HepG2 (cell line): Measurements from ENCODE around the gene PBLD. TPM values are rescaled to one million over a fixed set of nuclear protein-coding genes. Genes with fewer than 3 reads are reported as not detected.

ENCODE experiments used
- ATAC-seq: fragments of 200-7000 bp; cut with Tn5 transposase; 3 replicates; pipeline ENCODE4 v1.9.1; 2020; ENCODE audit warnings: mild to moderate bottlenecking, moderate library complexity
- BruUV-seq: library from RNA; stranded (reverse); fragments of 400-500 nt; replicated peaks from 2 replicates; lab custom pipeline; 2021; lab: Mats Ljungman, UMichigan
- CTCF ChIA-PET: fragments of 300-600 bp; formaldehyde crosslinking; extraction: SDS; loops from one replicate; lab custom pipeline; 2021; ENCODE audit warnings: low total read pairs, inconsistent platforms, low intra/inter-chr PET ratio; lab: Yijun Ruan, JAX
- POLR2A ChIA-PET: fragments of 350-600 bp; sonication (Branson Sonifier 250); formaldehyde crosslinking; loops from one replicate; lab custom pipeline; 2020; ENCODE audit warnings: antibody characterized with exemption, inconsistent platforms; lab: Yijun Ruan, JAX
- DNase-seq: peaks from one replicate; pipeline ENCODE4 v3.0.0-alpha.2; 2015; ENCODE audit warnings: low spot score
- FAIRE-seq: peaks from 3 replicates; lab custom pipeline; 2011; peaks lifted over from hg19 to GRCh38; lab: Jason Lieb, UNC
- H2AFZ ChIP-seq: one replicate; pipeline ENCODE4 v1.6.1; 2011; ENCODE audit warnings: low read length, inconsistent platforms
- H3K27ac ChIP-seq: fragments of 300-600 bp; 3 replicates; pipeline ENCODE4 v1.8.0; 2011; ENCODE audit warnings: mixed run types, mild to moderate bottlenecking, mixed read lengths, low read length, inconsistent platforms; ENCODE audit not compliant: insufficient read depth; ENCODE audit errors: extremely low read length
- H3K27me3 ChIP-seq, 2 experiments: fragments of 200-600 bp in 1 of 2; 2 replicates in 1 of 2; 3 replicates in 1 of 2; pipeline versions ENCODE4 v1.6.0 to v1.8.0; 2011; ENCODE audit warnings: low read length in 2 of 2, mild to moderate bottlenecking in 2 of 2, moderate library complexity in 2 of 2, inconsistent platforms in 1 of 2; ENCODE audit not compliant: insufficient read depth in 2 of 2, control insufficient read depth in 1 of 2
- H3K36me3 ChIP-seq, 2 experiments: fragments of 200-600 bp in 1 of 2; replicated peaks in 1 of 2; 2 replicates in 1 of 2; 3 replicates in 1 of 2; pipeline versions ENCODE4 v1.5.1 to v1.8.0; 2011; ENCODE audit warnings: low read length in 2 of 2, inconsistent platforms in 1 of 2; ENCODE audit not compliant: insufficient read depth in 2 of 2, control insufficient read depth in 1 of 2
- H3K4me1 ChIP-seq: 2 replicates; pipeline ENCODE4 v1.5.1; 2012; ENCODE audit warnings: low read length, inconsistent platforms; ENCODE audit not compliant: insufficient read depth
- H3K4me2 ChIP-seq: 2 replicates; pipeline ENCODE4 v1.6.0; 2011; ENCODE audit warnings: low read depth, low read length, inconsistent platforms
- H3K4me3 ChIP-seq, 3 experiments: fragments of 200-600 bp in 1 of 3; sonication (generic), shearing (Covaris generic) in 1 of 3; replicated peaks in 1 of 3; 2 replicates each; pipeline ENCODE4 v1.5.1; 2011 to 2016; ENCODE audit warnings: low read length in 3 of 3, inconsistent platforms in 2 of 3, low read depth in 2 of 3, mild to moderate bottlenecking in 2 of 3, control low read depth in 1 of 3, mixed read lengths in 1 of 3; ENCODE audit not compliant: insufficient read depth in 1 of 3
- H3K79me2 ChIP-seq: one replicate; pipeline ENCODE4 v1.6.1; 2011; ENCODE audit warnings: low read length, inconsistent platforms; ENCODE audit not compliant: insufficient read depth
- H3K9ac ChIP-seq: 2 replicates; pipeline ENCODE4 v1.6.0; 2011; ENCODE audit warnings: mild to moderate bottlenecking, low read depth, low read length, inconsistent platforms; ENCODE audit not compliant: insufficient read depth
- H3K9me3 ChIP-seq: 2 replicates; pipeline ENCODE4 v1.5.1; 2012; ENCODE audit warnings: mild to moderate bottlenecking, low read length
- H4K20me1 ChIP-seq: 2 replicates; pipeline ENCODE4 v1.6.0; 2011; ENCODE audit warnings: inconsistent platforms, mild to moderate bottlenecking, low read length, moderate library complexity; ENCODE audit not compliant: insufficient read depth
- ASH2L ChIP-seq: fragments of 300-600, 200-600 bp; sonication (generic); IDR thresholded peaks from 2 replicates; pipeline ENCODE4 v1.7.0; 2017; ENCODE audit warnings: low read depth, mild to moderate bottlenecking, moderate library complexity, mixed read lengths, low read length; ENCODE audit not compliant: insufficient read length
- FIP1L1 ChIP-seq: fragments of 200-400 bp; formaldehyde crosslinking; IDR thresholded peaks from 2 replicates; pipeline ENCODE4 v1.6.1; 2018; ENCODE audit warnings: low read depth, mild to moderate bottlenecking, low read length, moderate library complexity, borderline replicate concordance; ENCODE audit not compliant: insufficient read depth
- HNF4A ChIP-seq: sonication (generic); formaldehyde crosslinking; IDR thresholded peaks from 2 replicates; pipeline ENCODE4 v1.4.0; 2020; ENCODE audit warnings: missing genetic modification reagents
- PAXIP1 ChIP-seq: sonication (generic); formaldehyde crosslinking; conservative IDR thresholded peaks from 2 replicates; pipeline ENCODE4 v1.4.0; 2020; ENCODE audit warnings: mild to moderate bottlenecking, missing genetic modification reagents, moderate library complexity
- TFAP4 ChIP-seq: sonication (generic); IDR thresholded peaks from 2 replicates; pipeline ENCODE4 v1.6.1; 2016; ENCODE audit warnings: low read depth, borderline replicate concordance
- ZNF10 ChIP-seq: sonication (generic); formaldehyde crosslinking; IDR thresholded peaks from 2 replicates; pipeline ENCODE4 v1.4.0; 2020; ENCODE audit warnings: mild to moderate bottlenecking, low read depth, missing genetic modification reagents, borderline replicate concordance
- ZNF333 ChIP-seq: sonication (generic); formaldehyde crosslinking; IDR thresholded peaks from 2 replicates; pipeline ENCODE4 v1.4.0; 2020; ENCODE audit warnings: mild to moderate bottlenecking, missing genetic modification reagents, borderline replicate concordance
- ZNF383 ChIP-seq: sonication (generic); formaldehyde crosslinking; IDR thresholded peaks from 2 replicates; pipeline ENCODE4 v1.4.0; 2020; ENCODE audit warnings: missing genetic modification reagents, mild to moderate bottlenecking, borderline replicate concordance
- WGBS: methylation state at CpG from one replicate; pipeline ENCODE4 v1.1.6; 2017; ENCODE audit warnings: low lambda C conversion rate; 5-methylcytosine and 5-hydroxymethylcytosine counted together
- in situ Hi-C: cut with HindIII; loops from 2 replicates; pipeline ENCODE4 v1.10.0; 2017; ENCODE audit warnings: low pct_unique_long_range_greater_than_20kb; ENCODE audit not compliant: extremely low pct_ligation_motif_present
- intact Hi-C: fragments of 100-400 bp; cut with micrococcal nuclease; formaldehyde crosslinking; loops from one replicate; pipeline ENCODE4 v1.10.0; 2022; ENCODE audit not compliant: unreplicated experiment
- polyA plus RNA-seq, 8 experiments: library from polyadenylated mRNA; depleted of rRNA in 3 of 8; stranded (reverse) in 7 of 8; unstranded in 1 of 8; fragments of >200 nt; fragmentation: Illumina TruSeq in 4 of 8; extraction: Trizol in 4 of 8; gene quantifications; 2 replicates each; pipeline versions ENCODE4 v1.2.1 to v1.2.3, GENCODE V29; 2011 to 2016; ENCODE audit warnings: low read depth in 4 of 8, missing spikeins in 1 of 8, mixed read lengths in 1 of 8; ENCODE audit not compliant: insufficient read depth in 1 of 8
- total RNA-seq, 5 experiments: library from RNA; depleted of rRNA; stranded (reverse); fragments of >200 nt; fragmentation: Illumina TruSeq; extraction: Trizol; gene quantifications; 2 replicates each; pipeline ENCODE4 v1.2.3, GENCODE V29; 2016; ENCODE audit warnings: low read depth in 1 of 5
- TF ChIP-seq, protein P1 (sequence below): sonication (generic); formaldehyde crosslinking; IDR thresholded peaks from 2 replicates; pipeline ENCODE4 v1.8.1; 2023; ENCODE audit warnings: mild to moderate bottlenecking, missing genetic modification reagents
- TF ChIP-seq, protein P2 (sequence below): sonication (generic); formaldehyde crosslinking; IDR thresholded peaks from 2 replicates; pipeline ENCODE4 v1.9.0; 2021; ENCODE audit warnings: missing genetic modification reagents, borderline replicate concordance
- TF ChIP-seq, protein P3 (sequence below): sonication (generic); formaldehyde crosslinking; IDR thresholded peaks from 2 replicates; pipeline ENCODE4 v1.9.0; 2021; ENCODE audit warnings: missing genetic modification reagents, borderline replicate concordance

The PBLD gene
- total and polyA plus RNA-seq, 2 of the 13 experiments (the other 11 are each of a cell fraction or from before 2014, with no cell fraction given), result 0.42 to 3.1 TPM

DNA sequence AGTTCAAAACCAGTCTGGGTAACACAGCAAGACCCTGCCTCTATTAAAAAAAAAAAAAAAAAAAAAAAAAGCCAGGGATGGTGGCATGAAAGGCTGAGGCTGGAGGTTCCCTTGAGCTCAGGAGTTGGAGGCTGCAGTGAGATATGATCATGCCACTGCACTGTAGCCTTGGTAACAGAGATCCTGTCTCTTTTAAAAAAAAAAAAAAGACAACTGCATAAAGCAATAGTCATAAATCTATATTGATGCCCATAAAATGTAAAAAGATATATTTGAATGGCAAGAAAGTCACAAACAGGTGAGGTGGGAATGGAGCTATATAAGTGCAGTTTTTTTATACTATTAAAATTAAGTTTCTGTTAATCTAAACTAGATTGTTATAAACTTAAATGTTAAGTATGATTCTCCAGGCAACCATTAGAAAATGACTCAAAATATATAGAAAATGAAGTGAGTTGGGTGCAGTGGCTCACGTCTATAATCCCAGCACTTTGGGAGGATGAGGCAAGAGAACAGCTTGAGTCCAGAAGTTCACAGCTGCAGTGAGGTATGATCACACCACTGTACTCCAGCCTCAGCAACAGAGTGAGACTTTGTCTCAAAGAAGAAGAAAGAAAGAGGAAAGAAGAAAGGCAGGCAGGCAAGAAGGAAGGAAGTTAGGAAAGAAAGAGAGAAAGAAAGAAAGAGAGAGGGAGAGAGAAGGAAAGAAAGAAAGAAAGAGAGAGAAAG, 14.2 kb downstream of the PBLD start:
- H2AFZ ChIP-seq, result no peak overlapping the region
- no peaks in the 10 kb centered on the region for H3K27me3 ChIP-seq
- H3K4me1 ChIP-seq, result peaks cover 15% of the 10 kb centered on the region
- DNase-seq, result peak; percentile 41
- peak overlapping the region; percentile 41 for H3K27ac ChIP-seq
- in situ Hi-C loops (loop anchor here (25.0 kb wide), 1 partner anchor 456 kb away; no protein-coding TSS in a partner anchor), intact Hi-C loops (no loop called here)
- H3K9ac ChIP-seq, result no peak overlapping the region
- BruUV-seq, result no TSS peak
- POLR2A ChIA-PET, result interaction anchor here (2.2 kb wide), 1 partner anchor 13 kb away, joined by 6 read pairs; the partner anchor contains the start of gene HNRNPH3
- no peaks in the 10 kb centered on the region for H3K36me3 ChIP-seq
- no peaks in the 10 kb centered on the region for H4K20me1 ChIP-seq
- FAIRE-seq, result peak; percentile 30
- no peak overlapping the region for H3K4me2 ChIP-seq
- H3K4me3 ChIP-seq, result no peak overlapping the region
- ATAC-seq, result peak; percentile 97
- H3K9me3 ChIP-seq, result peaks cover 14% of the 10 kb centered on the region
- 4% methylated on average over 1 of the region's 1 CpG for WGBS
- H3K79me2 ChIP-seq, result no peaks in the 10 kb centered on the region
- CTCF ChIA-PET, result no interaction called here
- no peak for TF ChIP-seq ZNF383 (CRISPR knock-in tag)
- TF ChIP-seq HNF4A (CRISPR knock-in tag), result peak; percentile 77
- TF ChIP-seq, protein P1, sequence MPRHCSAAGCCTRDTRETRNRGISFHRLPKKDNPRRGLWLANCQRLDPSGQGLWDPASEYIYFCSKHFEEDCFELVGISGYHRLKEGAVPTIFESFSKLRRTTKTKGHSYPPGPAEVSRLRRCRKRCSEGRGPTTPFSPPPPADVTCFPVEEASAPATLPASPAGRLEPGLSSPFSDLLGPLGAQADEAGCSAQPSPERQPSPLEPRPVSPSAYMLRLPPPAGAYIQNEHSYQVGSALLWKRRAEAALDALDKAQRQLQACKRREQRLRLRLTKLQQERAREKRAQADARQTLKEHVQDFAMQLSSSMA (CRISPR knock-in tag), result no peak
- TF ChIP-seq, protein P2, sequence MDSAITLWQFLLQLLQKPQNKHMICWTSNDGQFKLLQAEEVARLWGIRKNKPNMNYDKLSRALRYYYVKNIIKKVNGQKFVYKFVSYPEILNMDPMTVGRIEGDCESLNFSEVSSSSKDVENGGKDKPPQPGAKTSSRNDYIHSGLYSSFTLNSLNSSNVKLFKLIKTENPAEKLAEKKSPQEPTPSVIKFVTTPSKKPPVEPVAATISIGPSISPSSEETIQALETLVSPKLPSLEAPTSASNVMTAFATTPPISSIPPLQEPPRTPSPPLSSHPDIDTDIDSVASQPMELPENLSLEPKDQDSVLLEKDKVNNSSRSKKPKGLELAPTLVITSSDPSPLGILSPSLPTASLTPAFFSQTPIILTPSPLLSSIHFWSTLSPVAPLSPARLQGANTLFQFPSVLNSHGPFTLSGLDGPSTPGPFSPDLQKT (CRISPR knock-in tag), result no peak
- TF ChIP-seq, protein P3, sequence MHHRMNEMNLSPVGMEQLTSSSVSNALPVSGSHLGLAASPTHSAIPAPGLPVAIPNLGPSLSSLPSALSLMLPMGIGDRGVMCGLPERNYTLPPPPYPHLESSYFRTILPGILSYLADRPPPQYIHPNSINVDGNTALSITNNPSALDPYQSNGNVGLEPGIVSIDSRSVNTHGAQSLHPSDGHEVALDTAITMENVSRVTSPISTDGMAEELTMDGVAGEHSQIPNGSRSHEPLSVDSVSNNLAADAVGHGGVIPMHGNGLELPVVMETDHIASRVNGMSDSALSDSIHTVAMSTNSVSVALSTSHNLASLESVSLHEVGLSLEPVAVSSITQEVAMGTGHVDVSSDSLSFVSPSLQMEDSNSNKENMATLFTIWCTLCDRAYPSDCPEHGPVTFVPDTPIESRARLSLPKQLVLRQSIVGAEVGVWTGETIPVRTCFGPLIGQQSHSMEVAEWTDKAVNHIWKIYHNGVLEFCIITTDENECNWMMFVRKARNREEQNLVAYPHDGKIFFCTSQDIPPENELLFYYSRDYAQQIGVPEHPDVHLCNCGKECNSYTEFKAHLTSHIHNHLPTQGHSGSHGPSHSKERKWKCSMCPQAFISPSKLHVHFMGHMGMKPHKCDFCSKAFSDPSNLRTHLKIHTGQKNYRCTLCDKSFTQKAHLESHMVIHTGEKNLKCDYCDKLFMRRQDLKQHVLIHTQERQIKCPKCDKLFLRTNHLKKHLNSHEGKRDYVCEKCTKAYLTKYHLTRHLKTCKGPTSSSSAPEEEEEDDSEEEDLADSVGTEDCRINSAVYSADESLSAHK, result no peak
- TF ChIP-seq PAXIP1 (CRISPR knock-in tag), result no peak
- TF ChIP-seq ZNF10 (CRISPR knock-in tag), result no peak
- TF ChIP-seq FIP1L1, result no peak
- TF ChIP-seq TFAP4, result 0 out of 2 replicates have a peak, but pooled peaks have one; percentile 10
- no peak for TF ChIP-seq ZNF333
- no peak for TF ChIP-seq ASH2L
